UCSD-AML1 (cell line): ENCODE results near the gene INPP5K.
"Not testable (repeated sequence)": the region's sequence is repeated elsewhere in the genome, so short reads cannot be mapped to it uniquely, and the experiment has no call there.

Experiments
- DNase-seq: peaks from one replicate; lab custom pipeline; 2025; ENCODE audit not compliant: unreplicated experiment; lab: John Stamatoyannopoulos, UW

INPP5K gene

GRCh38 chr17:1516388-1517161 is at the start of gene INPP5K:
INPP5K (minus strand) TSS chr17:1516612; CDS start chr17:1516499, 113 bp downstream.
- peak; percentile 99 for DNase-seq

DNA sequence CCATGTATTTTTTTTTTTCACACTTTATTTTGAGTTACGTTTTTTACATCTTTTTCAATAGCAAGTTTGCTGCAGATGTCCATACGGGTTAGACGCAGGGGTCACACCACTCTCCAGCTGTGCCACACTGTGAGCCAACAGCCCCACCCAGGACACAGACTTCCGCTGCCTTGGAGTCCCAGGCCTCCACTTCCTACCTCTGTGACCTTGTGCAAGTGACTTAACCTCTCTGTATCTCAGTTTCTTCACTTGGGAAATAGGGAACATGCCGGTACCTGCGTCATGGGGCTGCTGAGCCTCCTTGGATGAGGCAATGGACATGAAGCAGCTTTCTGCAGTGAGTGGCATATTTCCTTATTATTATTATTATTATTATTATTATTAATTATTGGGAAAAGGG is 49.5 kb upstream of the INPP5K start:
- no peak for DNase-seq

- DNase-seq, result no peak
Observed at GRCh38 chr17:1563786-1564613, 47.6 kb upstream of the INPP5K start.

DNA sequence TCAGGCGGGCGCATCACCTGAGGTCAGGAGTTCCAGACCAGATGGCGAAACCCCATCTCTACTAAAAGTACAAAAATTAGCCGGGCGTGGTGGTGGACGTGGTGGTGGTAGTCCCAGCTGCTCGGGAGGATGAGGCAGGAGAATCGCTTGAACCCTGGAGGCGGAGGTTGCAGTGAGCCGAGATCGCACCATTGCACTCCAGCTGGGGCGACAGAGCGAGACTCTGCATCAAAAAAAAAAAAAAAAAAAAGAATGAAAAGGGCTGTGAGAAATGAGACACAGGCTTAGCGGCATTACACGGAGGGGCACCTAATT is 47.0 kb upstream of the INPP5K start:
- DNase-seq, result not testable (repeated sequence)

DNA sequence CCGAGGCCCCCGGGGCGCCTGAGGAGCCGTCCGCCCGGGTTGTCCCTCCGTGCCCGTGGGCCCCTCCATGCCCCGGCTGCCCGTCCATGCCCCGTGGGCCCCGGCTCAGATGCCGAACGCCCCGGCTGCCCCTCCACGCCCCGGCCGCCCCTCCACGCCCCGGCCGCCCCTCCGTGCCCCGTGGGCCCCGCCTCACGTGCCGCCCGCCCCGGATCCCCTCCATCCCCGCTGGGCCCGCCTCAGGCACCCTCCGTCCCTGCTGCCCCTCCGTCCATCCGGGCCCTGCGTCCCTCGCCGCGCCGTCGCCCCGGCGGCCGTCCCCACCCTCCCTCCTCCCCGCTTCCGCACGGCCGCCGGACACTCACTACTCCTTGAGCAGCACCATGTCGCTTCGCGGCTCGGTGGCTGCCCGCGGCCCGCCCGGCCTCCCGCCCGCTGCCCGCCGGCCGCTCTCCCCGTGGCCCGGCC is 45.8 kb upstream of the INPP5K start:
- no peak for DNase-seq

DNA sequence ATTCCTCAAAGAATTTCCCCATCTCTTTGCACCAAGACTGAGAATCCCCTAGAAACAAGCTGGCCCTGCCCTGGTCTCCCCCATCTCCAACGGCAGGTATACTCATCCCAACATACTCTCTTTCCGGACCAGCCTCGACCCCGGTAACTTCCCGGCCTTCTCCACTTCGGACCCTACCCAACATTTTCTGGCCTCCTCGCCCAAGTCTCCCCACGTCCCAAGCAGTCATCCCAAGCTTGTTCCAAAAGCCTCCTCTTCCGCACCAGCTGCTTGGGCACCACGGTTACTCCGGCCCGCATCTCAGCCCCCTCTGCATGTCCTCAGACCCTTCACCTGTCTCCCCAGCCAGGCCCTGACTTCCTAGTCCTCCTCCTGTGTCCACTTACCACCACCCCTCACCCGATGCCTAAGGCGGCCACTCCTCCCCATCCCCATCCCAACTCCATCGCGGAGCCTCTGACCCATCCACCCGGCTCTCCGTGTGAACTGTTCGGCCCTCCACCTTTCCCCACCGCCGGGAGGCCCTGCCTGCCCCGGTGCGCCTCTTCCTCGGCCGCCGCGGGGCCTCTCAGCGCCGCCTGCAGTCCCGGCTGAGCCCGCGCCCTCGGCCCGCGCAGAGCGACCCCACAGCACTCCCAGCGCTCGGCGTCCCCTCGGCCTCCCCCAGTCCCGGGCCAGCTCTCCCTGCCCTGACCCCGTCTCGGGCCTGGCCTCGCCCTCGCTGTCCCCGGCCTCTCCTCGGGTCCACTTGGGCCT is 45.2 kb upstream of the INPP5K start:
- peak; percentile 39 for DNase-seq

- no peak for DNase-seq
Observed at GRCh38 chr17:1560858-1561355, 44.5 kb upstream of the INPP5K start.

DNA sequence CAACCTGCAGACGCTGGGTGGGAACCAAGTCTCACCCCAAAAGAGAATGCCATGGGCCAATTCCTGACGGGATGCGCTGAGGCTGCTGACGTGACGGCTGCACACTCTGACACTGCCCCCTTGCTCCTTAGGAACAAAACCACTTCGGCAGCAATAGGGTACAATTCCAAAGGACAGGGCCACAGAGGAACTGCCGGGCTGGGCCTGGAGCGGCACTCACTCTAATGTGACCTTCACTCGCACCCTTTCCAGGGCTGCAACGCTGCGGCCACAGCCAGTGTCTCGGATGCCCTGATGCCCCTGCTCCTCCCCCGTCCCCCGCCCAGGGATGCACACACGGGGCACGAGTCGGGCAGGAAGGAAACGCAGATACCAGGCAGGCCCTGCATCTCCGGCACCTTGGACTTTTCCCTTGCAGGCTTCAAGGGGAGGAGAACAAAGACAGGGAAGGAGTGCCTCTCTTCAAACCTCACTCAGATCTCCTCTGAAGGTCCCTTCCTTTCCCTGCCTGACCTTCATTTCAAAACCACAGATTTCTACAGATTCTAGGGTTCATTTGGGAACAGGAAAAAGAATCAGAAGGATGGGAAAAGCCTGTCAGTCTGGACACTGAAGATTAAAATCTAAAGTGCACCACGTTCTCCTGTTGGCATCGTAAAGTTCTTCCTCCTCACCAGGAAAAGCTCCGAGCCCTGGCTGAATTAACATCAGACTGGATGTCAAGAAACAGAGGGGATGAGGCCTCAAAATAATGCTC is 43.9 kb upstream of the INPP5K start:
- DNase-seq, result no peak

- DNase-seq, result no peak
Observed at GRCh38 chr17:1559047-1560043, 42.9 kb upstream of the INPP5K start.

DNA sequence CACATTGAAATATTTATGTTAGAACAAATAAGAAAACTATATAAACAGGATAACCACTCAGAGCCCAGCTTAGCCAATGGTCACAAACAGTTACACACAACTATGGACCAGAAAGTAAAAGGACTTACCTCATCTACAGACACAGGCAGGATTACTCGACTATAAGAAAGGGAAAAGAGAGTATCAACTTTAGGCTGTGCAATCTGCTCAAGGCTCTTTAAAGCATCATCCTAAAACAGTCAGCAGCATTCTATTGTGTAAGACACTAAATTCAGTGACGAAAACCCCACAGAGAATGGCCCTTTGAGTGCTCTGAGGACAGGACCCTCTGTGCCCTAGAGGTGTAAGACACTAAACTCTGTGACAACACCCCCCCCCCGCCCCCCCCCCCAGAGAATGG is 42.0 kb upstream of the INPP5K start:
- no peak for DNase-seq

- DNase-seq, result no peak
Observed at GRCh38 chr17:1557355-1558095, 41.1 kb upstream of the INPP5K start.

DNA sequence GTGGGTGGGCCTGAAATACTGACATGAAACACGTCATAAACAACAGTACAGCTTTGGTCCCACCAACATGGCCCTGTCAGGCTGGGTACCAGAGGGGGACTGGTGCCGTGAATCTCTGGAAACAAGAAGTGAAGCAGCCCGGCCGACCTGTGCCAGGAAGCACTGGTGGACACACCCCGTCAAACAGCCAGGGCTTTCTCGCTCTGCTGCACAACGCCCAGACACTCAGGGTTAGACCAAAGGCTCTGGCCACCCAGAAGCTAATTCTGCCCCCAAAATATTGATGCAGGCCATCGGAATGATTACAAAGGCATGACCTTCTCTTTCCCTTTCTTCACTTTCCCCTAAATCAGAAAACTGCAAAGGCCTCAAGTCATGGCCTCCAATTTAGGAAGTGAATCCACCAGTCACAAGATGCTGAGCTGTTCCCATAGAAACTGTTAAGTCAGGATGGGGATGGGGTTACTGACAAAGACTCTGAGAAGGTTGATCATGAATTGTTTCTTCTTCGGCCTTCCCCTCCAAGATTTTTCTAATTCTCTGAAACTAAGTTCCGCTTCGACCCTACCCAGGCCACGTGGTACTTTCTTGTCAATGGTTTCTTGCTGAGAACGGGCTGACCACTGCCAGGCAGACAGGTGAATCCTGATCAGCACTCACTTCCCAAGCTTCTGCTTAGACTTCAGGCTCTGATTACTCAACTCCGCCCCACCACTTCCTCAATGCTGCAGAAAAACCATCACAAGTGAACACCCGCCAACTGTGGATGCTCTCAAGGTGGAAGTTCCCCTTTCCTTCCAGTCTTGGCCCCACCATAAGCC is 39.4 kb upstream of the INPP5K start:
- DNase-seq, result peak; percentile 40

DNA sequence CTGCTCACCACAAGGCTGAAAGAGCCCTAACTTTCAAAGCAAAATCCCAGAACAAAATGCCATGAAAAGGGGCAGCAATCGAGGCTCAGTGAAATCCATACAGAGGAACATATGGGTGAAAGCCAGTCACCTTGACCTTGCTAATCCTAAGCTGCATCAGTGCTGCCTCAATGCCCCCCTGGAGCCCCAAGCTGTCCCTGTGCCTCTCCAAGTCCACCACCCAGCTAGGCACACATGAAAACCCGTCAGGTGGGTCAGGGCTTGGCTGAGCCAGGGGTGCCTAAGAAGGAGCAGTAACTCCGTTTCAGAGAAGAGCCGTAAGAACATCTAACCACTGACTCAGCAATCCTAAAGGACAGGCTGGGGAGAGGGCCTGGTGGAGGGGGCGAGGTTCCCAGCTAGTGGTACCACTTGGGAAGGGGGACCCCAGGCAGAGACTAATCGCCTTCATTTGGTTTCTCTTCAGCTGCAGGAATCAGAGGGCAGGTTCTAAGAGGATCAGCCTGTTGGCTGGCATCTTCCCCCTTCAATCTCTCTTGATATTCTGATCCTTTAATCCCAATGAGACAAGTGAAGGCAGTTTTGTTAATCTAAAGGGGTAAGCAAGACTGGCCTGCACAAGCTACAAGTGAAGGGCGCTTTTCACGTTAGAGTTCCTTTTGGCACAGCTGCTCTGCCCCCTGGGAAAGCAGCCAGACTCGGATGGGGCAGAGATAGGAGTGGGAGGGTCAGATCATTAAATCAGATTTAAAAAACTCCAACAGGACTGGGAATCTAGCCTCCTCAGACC is 38.5 kb upstream of the INPP5K start:
- DNase-seq, result no peak

DNA sequence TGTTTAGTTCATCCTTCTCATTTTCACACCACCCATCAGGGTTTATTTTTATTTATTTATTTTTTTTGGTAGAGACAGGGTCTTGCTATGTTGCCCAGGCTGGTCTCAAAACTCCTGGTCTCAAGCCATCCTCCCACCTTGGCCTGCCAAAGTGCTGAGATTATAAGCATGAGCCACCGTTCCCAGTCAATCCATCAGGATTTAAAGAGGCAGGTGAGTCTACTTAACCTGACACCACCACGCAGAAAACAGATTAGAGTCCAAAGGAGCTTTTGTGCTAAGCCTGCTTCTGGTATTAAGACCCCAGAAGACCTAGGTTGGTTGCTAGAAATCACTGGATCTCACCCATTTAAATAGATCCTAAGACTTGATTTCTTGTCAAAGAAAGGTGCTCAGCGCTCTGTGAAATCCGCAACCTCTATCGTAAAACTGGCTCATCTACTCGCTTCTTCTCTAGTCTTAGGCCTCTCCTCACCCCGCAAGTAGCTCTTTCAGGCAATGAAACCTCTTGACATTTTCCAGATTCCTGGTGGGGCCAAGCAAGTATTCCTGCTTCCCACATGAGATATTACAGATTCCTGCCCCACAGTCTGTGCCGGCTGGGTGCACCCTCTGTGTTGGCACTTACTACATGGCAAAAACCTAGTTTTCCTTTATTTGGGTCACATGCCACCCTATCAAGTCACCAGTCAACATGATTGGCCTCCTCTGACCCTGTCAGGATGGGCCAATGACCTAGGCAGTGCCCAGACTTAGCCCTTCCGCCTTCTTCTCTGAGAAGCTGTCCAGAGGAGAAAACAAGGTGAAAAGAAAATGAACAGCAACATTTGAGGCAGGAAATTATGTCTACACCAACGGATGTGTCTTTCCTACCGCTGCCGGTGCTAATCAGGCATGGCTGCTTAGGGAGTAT is 37.2 kb upstream of the INPP5K start:
- no peak for DNase-seq

DNA sequence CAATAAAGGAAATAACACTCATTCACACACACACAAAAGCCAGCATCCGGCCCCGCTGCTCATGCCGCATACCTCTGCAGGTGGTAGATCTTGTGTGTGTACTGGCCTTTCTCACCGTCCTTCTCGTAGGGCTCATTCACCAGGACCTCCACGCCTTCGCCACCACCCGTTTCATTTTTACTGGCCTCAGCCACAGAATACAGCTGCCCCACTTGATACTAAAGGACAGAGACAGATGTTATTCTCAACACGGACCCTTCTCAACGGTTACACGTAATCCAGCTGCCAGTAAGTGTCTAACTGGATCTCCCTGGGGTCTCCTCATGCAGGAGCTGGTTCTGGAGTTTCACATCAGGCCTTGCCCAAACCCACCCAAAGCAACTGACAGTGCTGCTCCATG is 36.5 kb upstream of the INPP5K start:
- no peak for DNase-seq

- DNase-seq, result no peak
Observed at GRCh38 chr17:1551741-1552140, 35.3 kb upstream of the INPP5K start.
